ENCODE measurements around the gene PIP5K1B. TPM values are rescaled to one million over a fixed set of nuclear protein-coding genes. Genes with fewer than 3 reads are reported as not detected.
A peak's percentile ranks its signal among the peaks of the same experiment; 100 is the strongest.

Gene PIP5K1B
- total and polyA plus RNA-seq, 7 donors, result 10.3 to 72.6 (median 23.5) TPM

- intact Hi-C loops (cut with DNase I), result loop anchor here (5.0 kb wide), 1 partner anchor 109 kb away; no protein-coding TSS in a partner anchor
These were observed 168.1 kb downstream of the PIP5K1B start for GRCh38 chr9:68873179-68873578.

GRCh38 chr9:68876273-68876672 is 171.2 kb downstream of the PIP5K1B start:
- H3K27ac ChIP-seq, result peak overlapping the region in 1 of 4 donors; percentile 17
- no peak for DNase-seq
- 90% methylated on average over 5 of the region's 5 CpGs for WGBS, 2 donors
- H3K36me3 ChIP-seq, result no peaks in the 10 kb centered on the region
- TF ChIP-seq EP300 (IDR thresholded peaks at IDR 0.05) (no peak), POLR2AphosphoS5 (IDR thresholded peaks at IDR 0.05) (no peak), POLR2A (IDR thresholded peaks at IDR 0.05) (no peak)
- intact Hi-C loops (cut with DNase I), result no loop called here
- peaks cover 0 to 29% (median 19%) of the 10 kb centered on the region in 4 donors for H3K4me1 ChIP-seq
- no peak overlapping the region for H3K4me3 ChIP-seq
- no peaks in the 10 kb centered on the region for H3K27me3 ChIP-seq
- H3K9me3 ChIP-seq, result no peaks in the 10 kb centered on the region

More at GRCh38 chr9:68873179-68873578, 168.1 kb downstream of the PIP5K1B start:
- H3K27ac ChIP-seq, result peak overlapping the region in 1 of 4 donors; percentile 68
- H3K27me3 ChIP-seq, result no peaks in the 10 kb centered on the region
- TF ChIP-seq POLR2AphosphoS5 (IDR thresholded peaks at IDR 0.05) (no peak), CTCF (IDR thresholded peaks at IDR 0.05) (no peak), POLR2A (IDR thresholded peaks at IDR 0.05) (no peak), EP300 (IDR thresholded peaks at IDR 0.05) (no peak)
- H3K9me3 ChIP-seq, result no peaks in the 10 kb centered on the region
- 97 to 98% methylated on average over 6 of the region's 6 CpGs for WGBS, 2 donors
- H3K4me3 ChIP-seq, result no peak overlapping the region
- DNase-seq, result no peak
- H3K36me3 ChIP-seq, result no peaks in the 10 kb centered on the region
- peaks cover 0 to 59% (median 45%) of the 10 kb centered on the region in 4 donors for H3K4me1 ChIP-seq

DNA sequence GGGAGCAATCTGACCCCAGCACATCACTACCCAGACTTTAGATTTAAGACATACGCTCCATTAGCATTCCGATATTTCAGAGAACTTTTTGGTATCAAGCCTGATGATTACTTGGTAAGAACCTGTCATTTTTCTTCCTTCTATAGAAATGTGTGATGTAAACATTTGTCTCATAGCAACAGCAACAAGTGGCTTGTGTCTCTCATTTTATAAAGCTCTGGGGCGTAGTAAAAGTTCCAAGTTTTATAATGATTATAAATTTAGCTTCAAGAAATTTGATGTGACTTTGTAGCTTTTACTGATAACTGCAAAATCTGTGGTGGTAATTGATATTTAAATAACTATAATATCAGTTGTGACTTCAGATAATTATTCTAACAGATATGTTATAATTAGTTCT is 171.6 kb downstream of the PIP5K1B start:
- Histone ChIP-seq H3K36me3 (no peaks in the 10 kb centered on the region), H3K27ac (peak overlapping the region in 2 of 4 donors; percentile 17), H3K9me3 (no peaks in the 10 kb centered on the region), H3K4me1 (peaks cover 0 to 26% (median 18%) of the 10 kb centered on the region in 4 donors), H3K4me3 (no peak overlapping the region), H3K27me3 (no peaks in the 10 kb centered on the region)
- intact Hi-C loops (cut with DNase I), result no loop called here
- WGBS, 2 donors, result 62 to 63% methylated on average over 3 of the region's 3 CpGs
- TF ChIP-seq POLR2A (IDR thresholded peaks at IDR 0.05) (no peak), EP300 (IDR thresholded peaks at IDR 0.05) (no peak), CTCF (IDR thresholded peaks at IDR 0.05) (no peak), POLR2AphosphoS5 (IDR thresholded peaks at IDR 0.05) (no peak)
- no peak for DNase-seq

DNA sequence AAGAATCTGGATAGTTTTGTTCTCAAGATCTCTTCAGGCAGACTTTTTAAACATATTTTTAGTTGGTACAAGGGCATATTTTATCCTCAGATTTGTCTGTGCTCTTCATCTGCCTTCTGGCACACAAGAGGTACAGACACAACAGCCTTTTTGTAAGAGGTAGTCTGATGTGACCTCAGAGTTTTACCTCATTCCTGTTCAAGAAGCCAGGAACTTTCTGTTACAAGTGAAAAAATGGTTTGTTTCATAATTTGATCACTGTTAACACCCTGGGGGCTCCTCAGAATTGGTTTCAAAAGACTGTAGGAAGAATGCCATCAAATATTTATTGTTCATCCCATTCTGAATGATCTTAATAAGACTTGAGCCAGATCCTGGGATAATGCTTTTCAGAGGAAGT is 172.2 kb downstream of the PIP5K1B start:
- Histone ChIP-seq H3K4me3 (no peak overlapping the region), H3K27me3 (no peaks in the 10 kb centered on the region), H3K4me1 (peaks cover 0 to 21% (median 13%) of the 10 kb centered on the region in 4 donors), H3K27ac (peak overlapping the region in 2 of 4 donors; percentile 9 to 17), H3K9me3 (no peaks in the 10 kb centered on the region), H3K36me3 (no peaks in the 10 kb centered on the region)
- intact Hi-C loops (cut with DNase I), result no loop called here
- no peak for DNase-seq
- TF ChIP-seq POLR2AphosphoS5 (IDR thresholded peaks at IDR 0.05) (no peak), CTCF (IDR thresholded peaks at IDR 0.05) (no peak), EP300 (IDR thresholded peaks at IDR 0.05) (no peak), POLR2A (IDR thresholded peaks at IDR 0.05) (no peak)

- DNase-seq, result no peak
- Histone ChIP-seq H3K27ac (no peak overlapping the region), H3K27me3 (no peaks in the 10 kb centered on the region), H3K4me3 (no peak overlapping the region), H3K4me1 (peaks cover 0 to 15% (median 7%) of the 10 kb centered on the region in 4 donors), H3K9me3 (no peaks in the 10 kb centered on the region), H3K36me3 (no peaks in the 10 kb centered on the region)
- no peak for TF ChIP-seq CTCF (IDR thresholded peaks at IDR 0.05)
- no peak for TF ChIP-seq EP300 (IDR thresholded peaks at IDR 0.05)
- no peak for TF ChIP-seq POLR2AphosphoS5 (IDR thresholded peaks at IDR 0.05)
- TF ChIP-seq POLR2A (IDR thresholded peaks at IDR 0.05), result no peak
- intact Hi-C loops (cut with DNase I), result no loop called here
These were observed 173.4 kb downstream of the PIP5K1B start for GRCh38 chr9:68878450-68878849.

Measured in sigmoid colon (tissue), 7 donors.